Panc1 (cell line): Measurements from ENCODE around the gene BLOC1S6. TPM values are rescaled to one million over a fixed set of nuclear protein-coding genes. Genes with fewer than 3 reads are reported as not detected.

Source experiments
- ATAC-seq: fragments of 200-7000 bp; cut with Tn5 transposase; 2 replicates; pipeline ENCODE4 v1.9.1; 2020; ENCODE audit warnings: mild to moderate bottlenecking, moderate library complexity
- BruUV-seq: library from RNA; stranded (reverse); fragments of 400-500 nt; replicated peaks from 2 replicates; lab custom pipeline; 2021; lab: Mats Ljungman, UMichigan
- CTCF ChIA-PET: fragments of 300-600 bp; sonication (Branson Sonifier 250); formaldehyde crosslinking; loops from one replicate; lab custom pipeline; 2022; ENCODE audit warnings: antibody characterized with exemption; lab: Charles Lee
- POLR2A ChIA-PET: fragments of 300-600 bp; sonication (Branson Sonifier 250); formaldehyde crosslinking; loops from one replicate; lab custom pipeline; 2022; ENCODE audit warnings: antibody characterized with exemption; lab: Charles Lee
- DNase-seq: peaks from one replicate; pipeline ENCODE4 v3.0.0-alpha.2; 2010; ENCODE audit warnings: low read depth, low spot score
- H3K27ac ChIP-seq: 2 replicates; pipeline ENCODE4 v1.5.1; 2011; ENCODE audit warnings: mild to moderate bottlenecking, low read length, inconsistent platforms
- H3K27me3 ChIP-seq: fragments of 200-500 bp; sonication (Bioruptor generic); 2 replicates; pipeline ENCODE4 v1.6.0; 2014; ENCODE audit warnings: low read length, inconsistent platforms; ENCODE audit not compliant: control insufficient read depth, insufficient read depth
- H3K36me3 ChIP-seq: fragments of 200-500 bp; sonication (Bioruptor generic); 2 replicates; pipeline ENCODE4 v1.5.1; 2014; ENCODE audit warnings: inconsistent platforms, mild to moderate bottlenecking, low read length, moderate library complexity; ENCODE audit not compliant: control insufficient read depth, insufficient read depth
- H3K4me1 ChIP-seq: 2 replicates; pipeline ENCODE4 v1.5.1; 2011; ENCODE audit warnings: inconsistent platforms, mild to moderate bottlenecking, low read length, moderate library complexity; ENCODE audit not compliant: control insufficient read depth, insufficient read depth
- H3K4me3 ChIP-seq, 2 experiments: 2 replicates each; pipeline ENCODE4 v1.5.1; 2011 to 2012; ENCODE audit warnings: low read depth in 2 of 2, low read length in 2 of 2, mild to moderate bottlenecking in 2 of 2, inconsistent platforms in 1 of 2, moderate library complexity in 1 of 2
- H3K9me3 ChIP-seq: fragments of 200-500 bp; sonication (Bioruptor generic); 2 replicates; pipeline ENCODE4 v1.5.1; 2014; ENCODE audit warnings: low read depth, mild to moderate bottlenecking, inconsistent platforms, low read length, moderate library complexity; ENCODE audit not compliant: control insufficient read depth, insufficient read depth
- POLR2AphosphoS5 ChIP-seq: IDR thresholded peaks from 2 replicates; pipeline ENCODE4 v1.6.1; 2012; ENCODE audit warnings: mild to moderate bottlenecking, low read depth, low read length, moderate library complexity
- SIN3A ChIP-seq: IDR thresholded peaks from 2 replicates; pipeline ENCODE4 v1.6.1; 2012; ENCODE audit warnings: low read depth, mild to moderate bottlenecking, low read length, moderate library complexity, borderline replicate concordance; ENCODE audit not compliant: insufficient read depth
- TCF7L2 ChIP-seq: IDR thresholded peaks from 2 replicates; pipeline ENCODE4 v1.6.1; 2011; ENCODE audit warnings: mild to moderate bottlenecking, low read depth, low read length, inconsistent platforms
- in situ Hi-C: cut with HindIII; loops from 2 replicates; pipeline ENCODE4 v1.10.0; 2016; ENCODE audit warnings: low sequenced_read_pairs, low pct_unique_long_range_greater_than_20kb
- intact Hi-C: fragments of 100-400 bp; cut with micrococcal nuclease; formaldehyde crosslinking; loops from one replicate; pipeline ENCODE4 v1.10.0; 2022; ENCODE audit not compliant: unreplicated experiment
- total RNA-seq: library from RNA; stranded (reverse); gene quantifications from one replicate; pipeline ENCODE4 v1.2.1, GENCODE V29; 2021; ENCODE audit not compliant: unreplicated experiment
- TF ChIP-seq, protein P1 (sequence below), 2 experiments: IDR thresholded peaks; 2 replicates each; pipeline ENCODE4 v1.6.1; 2011 to 2012; ENCODE audit warnings: low read depth in 2 of 2, control low read depth in 1 of 2, low read length in 1 of 2, mild to moderate bottlenecking in 1 of 2, moderate library complexity in 1 of 2; ENCODE audit not compliant: insufficient read depth in 1 of 2
- TF ChIP-seq, protein P2 (sequence below): fragments of 450-650 bp; IDR thresholded peaks from 2 replicates; pipeline ENCODE4 v1.5.1; 2017; ENCODE audit warnings: mild to moderate bottlenecking

Gene BLOC1S6
- total RNA-seq, 1 experiment from 2014 or later, result 52.0 TPM

DNA sequence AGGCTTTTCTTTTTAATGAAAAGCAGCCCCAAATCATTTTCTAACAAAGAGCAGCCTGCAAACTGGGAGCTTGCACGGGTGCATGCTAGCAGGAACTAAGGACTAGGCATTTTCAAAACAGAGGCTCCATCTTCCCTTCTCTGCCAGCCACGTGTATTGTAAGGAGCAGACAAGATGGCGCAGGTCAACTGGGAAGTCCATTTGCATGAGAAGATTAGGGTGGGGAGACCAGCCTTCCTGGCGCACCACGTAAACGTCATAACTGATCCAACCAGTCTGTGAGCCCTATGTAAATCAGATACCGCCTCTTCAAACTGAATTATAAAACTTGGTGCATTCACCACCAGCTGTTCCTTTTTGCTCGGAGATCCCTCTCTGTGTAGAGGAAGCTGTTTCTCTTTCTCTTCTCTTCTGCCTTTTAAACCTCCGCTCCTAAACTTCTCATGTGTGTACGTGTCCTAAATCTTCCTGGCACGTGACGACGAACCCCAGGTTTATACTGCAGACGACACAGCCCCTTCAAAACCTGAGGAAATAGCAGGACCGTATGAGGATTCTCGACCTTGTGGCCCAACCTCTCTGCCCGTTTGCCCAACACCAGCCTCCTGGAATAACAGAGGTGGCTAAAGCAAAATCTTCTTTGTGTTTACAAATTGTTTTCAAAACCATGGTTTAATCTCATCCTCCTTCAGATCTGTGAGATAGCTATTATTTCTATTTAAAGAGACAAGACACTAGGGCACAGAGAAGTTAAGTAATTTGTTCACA is 38.2 kb upstream of the BLOC1S6 start:
- no peak for ATAC-seq
- CTCF ChIA-PET, result no interaction called here

DNA sequence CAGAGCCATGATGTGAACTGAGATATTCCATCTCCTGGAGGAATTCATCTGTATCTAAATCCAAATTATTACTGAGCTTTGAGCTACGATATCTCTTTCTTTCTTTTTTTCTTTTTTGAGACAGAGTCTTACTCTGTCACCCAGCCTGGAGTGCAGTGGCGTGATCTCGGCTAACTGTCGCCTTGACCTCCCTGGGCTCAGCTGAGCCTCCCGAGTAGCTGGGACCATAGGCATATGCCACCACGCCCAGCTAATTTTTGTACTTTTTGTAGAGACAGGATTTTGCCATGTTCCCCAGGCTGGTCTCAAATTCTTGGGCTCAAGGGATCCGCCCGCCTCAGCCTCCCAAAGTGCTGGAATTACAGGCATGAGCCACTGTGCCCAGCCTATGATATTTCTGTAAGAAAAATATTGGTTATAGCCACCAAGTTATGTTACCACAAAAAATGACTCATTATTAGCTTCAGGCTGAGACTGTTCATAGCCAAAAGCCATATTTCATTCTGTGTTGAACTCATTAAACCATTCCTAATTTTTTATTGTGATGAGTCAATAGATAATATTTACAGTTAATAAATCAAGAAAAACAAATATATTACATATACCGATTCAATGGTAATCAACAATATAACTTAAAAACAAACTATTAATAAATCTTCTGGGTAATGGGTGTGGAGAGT is 37.5 kb upstream of the BLOC1S6 start:
- no peaks in the 10 kb centered on the region for H3K36me3 ChIP-seq
- DNase-seq (no peak), ATAC-seq (no peak)
- intact Hi-C loops, result no loop called here
- ChIA-PET POLR2A (no interaction called here), CTCF (no interaction called here)
- H3K27me3 ChIP-seq, result 0 out of 2 replicates have a peak, but pooled peaks cover 2% of the 10 kb centered on the region
- in situ Hi-C loops, result no loop called here
- BruUV-seq, result no TSS peak
- H3K9me3 ChIP-seq, result no peaks in the 10 kb centered on the region
- no peaks in the 10 kb centered on the region for H3K4me1 ChIP-seq
- no peak overlapping the region for H3K27ac ChIP-seq
- TF ChIP-seq, protein P1, sequence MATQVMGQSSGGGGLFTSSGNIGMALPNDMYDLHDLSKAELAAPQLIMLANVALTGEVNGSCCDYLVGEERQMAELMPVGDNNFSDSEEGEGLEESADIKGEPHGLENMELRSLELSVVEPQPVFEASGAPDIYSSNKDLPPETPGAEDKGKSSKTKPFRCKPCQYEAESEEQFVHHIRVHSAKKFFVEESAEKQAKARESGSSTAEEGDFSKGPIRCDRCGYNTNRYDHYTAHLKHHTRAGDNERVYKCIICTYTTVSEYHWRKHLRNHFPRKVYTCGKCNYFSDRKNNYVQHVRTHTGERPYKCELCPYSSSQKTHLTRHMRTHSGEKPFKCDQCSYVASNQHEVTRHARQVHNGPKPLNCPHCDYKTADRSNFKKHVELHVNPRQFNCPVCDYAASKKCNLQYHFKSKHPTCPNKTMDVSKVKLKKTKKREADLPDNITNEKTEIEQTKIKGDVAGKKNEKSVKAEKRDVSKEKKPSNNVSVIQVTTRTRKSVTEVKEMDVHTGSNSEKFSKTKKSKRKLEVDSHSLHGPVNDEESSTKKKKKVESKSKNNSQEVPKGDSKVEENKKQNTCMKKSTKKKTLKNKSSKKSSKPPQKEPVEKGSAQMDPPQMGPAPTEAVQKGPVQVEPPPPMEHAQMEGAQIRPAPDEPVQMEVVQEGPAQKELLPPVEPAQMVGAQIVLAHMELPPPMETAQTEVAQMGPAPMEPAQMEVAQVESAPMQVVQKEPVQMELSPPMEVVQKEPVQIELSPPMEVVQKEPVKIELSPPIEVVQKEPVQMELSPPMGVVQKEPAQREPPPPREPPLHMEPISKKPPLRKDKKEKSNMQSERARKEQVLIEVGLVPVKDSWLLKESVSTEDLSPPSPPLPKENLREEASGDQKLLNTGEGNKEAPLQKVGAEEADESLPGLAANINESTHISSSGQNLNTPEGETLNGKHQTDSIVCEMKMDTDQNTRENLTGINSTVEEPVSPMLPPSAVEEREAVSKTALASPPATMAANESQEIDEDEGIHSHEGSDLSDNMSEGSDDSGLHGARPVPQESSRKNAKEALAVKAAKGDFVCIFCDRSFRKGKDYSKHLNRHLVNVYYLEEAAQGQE (IDR thresholded peaks at IDR 0.05; ENCODE audit: insufficient read depth in 1 of 2, low read depth in 2 of 2, low read length in 1 of 2), result no peak
- TF ChIP-seq SIN3A, result no peak
- TF ChIP-seq TCF7L2, result no peak
- TF ChIP-seq, protein P2, sequence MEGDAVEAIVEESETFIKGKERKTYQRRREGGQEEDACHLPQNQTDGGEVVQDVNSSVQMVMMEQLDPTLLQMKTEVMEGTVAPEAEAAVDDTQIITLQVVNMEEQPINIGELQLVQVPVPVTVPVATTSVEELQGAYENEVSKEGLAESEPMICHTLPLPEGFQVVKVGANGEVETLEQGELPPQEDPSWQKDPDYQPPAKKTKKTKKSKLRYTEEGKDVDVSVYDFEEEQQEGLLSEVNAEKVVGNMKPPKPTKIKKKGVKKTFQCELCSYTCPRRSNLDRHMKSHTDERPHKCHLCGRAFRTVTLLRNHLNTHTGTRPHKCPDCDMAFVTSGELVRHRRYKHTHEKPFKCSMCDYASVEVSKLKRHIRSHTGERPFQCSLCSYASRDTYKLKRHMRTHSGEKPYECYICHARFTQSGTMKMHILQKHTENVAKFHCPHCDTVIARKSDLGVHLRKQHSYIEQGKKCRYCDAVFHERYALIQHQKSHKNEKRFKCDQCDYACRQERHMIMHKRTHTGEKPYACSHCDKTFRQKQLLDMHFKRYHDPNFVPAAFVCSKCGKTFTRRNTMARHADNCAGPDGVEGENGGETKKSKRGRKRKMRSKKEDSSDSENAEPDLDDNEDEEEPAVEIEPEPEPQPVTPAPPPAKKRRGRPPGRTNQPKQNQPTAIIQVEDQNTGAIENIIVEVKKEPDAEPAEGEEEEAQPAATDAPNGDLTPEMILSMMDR, result no peak
- no peak for TF ChIP-seq POLR2AphosphoS5
- H3K4me3 ChIP-seq, result no peak overlapping the region

More for the DNA sequence above, 38.2 kb upstream of the BLOC1S6 start:
- Histone ChIP-seq H3K9me3 (no peaks in the 10 kb centered on the region), H3K4me1 (no peaks in the 10 kb centered on the region), H3K4me3 (no peak overlapping the region), H3K27ac (no peak overlapping the region), H3K36me3 (no peaks in the 10 kb centered on the region), H3K27me3 (no peaks in the 10 kb centered on the region)
- no peak for DNase-seq
- in situ Hi-C loops, result no loop called here
- intact Hi-C loops, result no loop called here
- TF ChIP-seq TCF7L2, result no peak
- TF ChIP-seq SIN3A, result no peak
- no peak for TF ChIP-seq POLR2AphosphoS5
- TF ChIP-seq, protein P2, result no peak
- TF ChIP-seq, protein P1 (IDR thresholded peaks at IDR 0.05; ENCODE audit: insufficient read depth in 1 of 2, low read depth in 2 of 2, low read length in 1 of 2), result no peak
- no TSS peak for BruUV-seq
- POLR2A ChIA-PET, result no interaction called here
